Type B pancreatic cell (in vitro differentiated cells): ENCODE measurements around the gene EMD. TPM values are rescaled to one million over a fixed set of nuclear protein-coding genes. Genes with fewer than 3 reads are reported as not detected.

Experiments
- DNase-seq: peaks from one replicate; pipeline ENCODE4 v3.0.0; 2021; ENCODE audit warnings: mixed read lengths; ENCODE audit not compliant: unreplicated experiment; ENCODE audit errors: extremely low spot score
- H3K27ac Mint-ChIP-seq: 2 replicates; pipeline ENCODE4 v1.8.0; 2021; ENCODE audit warnings: mild to moderate bottlenecking, mixed read lengths
- H3K27me3 Mint-ChIP-seq: 2 replicates; pipeline ENCODE4 v1.8.0; 2021; ENCODE audit warnings: mixed read lengths
- H3K36me3 Mint-ChIP-seq: 2 replicates; pipeline ENCODE4 v1.8.0; 2021; ENCODE audit warnings: mixed read lengths
- H3K4me1 Mint-ChIP-seq: one replicate; pipeline ENCODE4 v1.8.0; 2021; ENCODE audit warnings: mixed read lengths; ENCODE audit not compliant: unreplicated experiment
- H3K4me3 Mint-ChIP-seq: 2 replicates; pipeline ENCODE4 v1.8.0; 2021; ENCODE audit warnings: mild to moderate bottlenecking, mixed read lengths
- H3K9me3 Mint-ChIP-seq: 2 replicates; pipeline ENCODE4 v1.8.0; 2021; ENCODE audit warnings: mixed read lengths
- CTCF ChIP-seq: fragments of 200-600 bp; sonication (generic); conservative IDR thresholded peaks from 2 replicates; pipeline ENCODE4 v1.5.0; 2021; ENCODE audit warnings: antibody characterized with exemption, mild to moderate bottlenecking
- total RNA-seq: library from RNA; stranded (reverse); gene quantifications from 2 replicates; pipeline ENCODE4 v1.2.1, GENCODE V29; 2021; ENCODE audit warnings: low replicate concordance

EMD gene
- total RNA-seq, 1 donor from 2014 or later, result 56.7 TPM

DNA sequence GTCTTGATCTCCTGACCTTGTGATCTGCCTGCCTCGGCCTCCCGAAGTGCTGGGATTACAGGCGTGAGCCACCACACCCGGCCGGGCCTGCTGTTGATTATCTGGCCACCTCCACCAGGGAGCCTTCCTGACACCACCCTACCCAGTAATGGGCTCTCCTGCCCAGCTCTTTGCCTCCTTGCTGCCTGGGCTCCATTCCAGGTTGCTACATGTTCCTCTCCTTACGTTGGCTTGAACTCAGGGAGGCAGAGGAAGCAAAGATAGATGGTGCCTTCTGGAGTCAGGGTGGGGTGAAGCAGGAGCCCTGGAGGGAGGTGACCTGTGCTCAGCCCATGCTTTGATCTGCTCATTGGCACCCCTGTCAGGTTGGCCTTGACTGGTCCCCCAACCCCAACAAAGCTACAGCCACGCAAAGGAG is 31.0 kb upstream of the EMD start:
- H3K4me1 Mint-ChIP-seq, result peaks cover 5% of the 10 kb centered on the region
- no peak overlapping the region for H3K4me3 Mint-ChIP-seq
- no peaks in the 10 kb centered on the region for H3K36me3 Mint-ChIP-seq
- no peaks in the 10 kb centered on the region for H3K27me3 Mint-ChIP-seq
- no peaks in the 10 kb centered on the region for H3K9me3 Mint-ChIP-seq
- no peak overlapping the region for H3K27ac Mint-ChIP-seq
- no peak for TF ChIP-seq CTCF
- no peak for DNase-seq

- H3K9me3 Mint-ChIP-seq, result no peaks in the 10 kb centered on the region
- no peak overlapping the region for H3K4me3 Mint-ChIP-seq
- DNase-seq, result no peak
- no peak for TF ChIP-seq CTCF
- no peak overlapping the region for H3K27ac Mint-ChIP-seq
- H3K27me3 Mint-ChIP-seq, result no peaks in the 10 kb centered on the region
- peaks cover 5% of the 10 kb centered on the region for H3K4me1 Mint-ChIP-seq
- no peaks in the 10 kb centered on the region for H3K36me3 Mint-ChIP-seq
Measured at GRCh38 chrX:154348646-154349358, 30.3 kb upstream of the EMD start.

GRCh38 chrX:154349359-154349935 is 29.6 kb upstream of the EMD start:
- TF ChIP-seq CTCF, result no peak
- H3K4me3 Mint-ChIP-seq, result no peak overlapping the region

GRCh38 chrX:154349979-154350378 is 29.1 kb upstream of the EMD start:
- H3K9me3 Mint-ChIP-seq, result no peaks in the 10 kb centered on the region
- DNase-seq, result no peak
- H3K4me1 Mint-ChIP-seq, result peaks cover 5% of the 10 kb centered on the region
- TF ChIP-seq CTCF, result no peak
- no peak overlapping the region for H3K4me3 Mint-ChIP-seq
- no peaks in the 10 kb centered on the region for H3K36me3 Mint-ChIP-seq
- no peak overlapping the region for H3K27ac Mint-ChIP-seq
- no peaks in the 10 kb centered on the region for H3K27me3 Mint-ChIP-seq

More at GRCh38 chrX:154349359-154349935, 29.6 kb upstream of the EMD start:
- Mint-ChIP-seq H3K27me3 (no peaks in the 10 kb centered on the region), H3K27ac (no peak overlapping the region), H3K36me3 (no peaks in the 10 kb centered on the region), H3K9me3 (no peaks in the 10 kb centered on the region), H3K4me1 (peaks cover 5% of the 10 kb centered on the region)
- no peak for DNase-seq

DNA sequence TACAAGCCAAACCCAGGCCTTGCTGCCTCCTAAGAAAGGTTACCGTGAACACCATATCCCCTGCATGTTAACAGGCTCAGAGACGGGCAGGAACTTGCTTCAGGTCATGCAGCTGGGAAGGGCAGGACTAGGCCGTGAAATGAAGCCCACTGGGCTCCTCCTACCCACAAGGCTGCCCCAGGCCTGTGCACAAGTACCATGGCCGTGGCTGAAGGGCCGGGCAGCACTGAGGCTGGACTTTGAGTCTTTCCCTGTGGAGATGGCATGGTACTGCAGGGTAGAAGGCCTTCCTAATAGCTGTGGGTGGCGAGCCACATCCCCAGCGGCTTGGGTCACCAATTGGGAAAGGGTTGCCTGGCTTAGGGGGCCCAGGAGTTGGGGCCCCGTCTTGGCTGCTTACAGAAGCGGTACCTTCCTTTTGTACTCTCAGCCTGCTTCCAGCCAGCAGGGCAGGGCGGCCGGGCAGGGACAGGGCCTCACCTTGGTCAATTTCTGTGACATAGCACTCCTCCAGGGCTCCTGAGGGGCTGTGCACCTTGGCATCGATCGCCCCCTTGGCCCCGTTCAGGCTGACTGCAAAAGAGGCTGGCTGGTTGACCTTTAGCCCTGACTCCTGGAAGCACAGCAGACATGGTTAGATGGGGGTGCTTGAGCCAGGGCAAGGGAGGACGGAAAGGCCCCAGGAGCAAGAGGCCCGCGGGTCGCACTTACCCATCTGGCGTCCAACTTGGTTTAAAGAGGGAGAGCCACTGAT is 28.5 kb upstream of the EMD start:
- no peaks in the 10 kb centered on the region for H3K36me3 Mint-ChIP-seq
- H3K9me3 Mint-ChIP-seq, result no peaks in the 10 kb centered on the region
- no peak for DNase-seq
- H3K27me3 Mint-ChIP-seq, result no peaks in the 10 kb centered on the region
- H3K27ac Mint-ChIP-seq, result no peak overlapping the region
- TF ChIP-seq CTCF, result no peak
- H3K4me3 Mint-ChIP-seq, result no peak overlapping the region
- H3K4me1 Mint-ChIP-seq, result peaks cover 5% of the 10 kb centered on the region
